Muscle of leg (tissue), 11 donors: ENCODE measurements around the gene SLC6A11. TPM values are rescaled to one million over a fixed set of nuclear protein-coding genes. Genes with fewer than 3 reads are reported as not detected.

Experiments
- DNase-seq: peaks from one replicate; pipeline ENCODE4 v3.0.0; 2013
- H3K27ac ChIP-seq: one replicate; pipeline ENCODE4 v1.5.1; 2013; ENCODE audit warnings: mild to moderate bottlenecking, low read length, control low read depth
- H3K27me3 ChIP-seq: one replicate; pipeline ENCODE4 v1.6.1; 2013; ENCODE audit warnings: low read length; ENCODE audit not compliant: control insufficient read depth, insufficient read depth
- H3K36me3 ChIP-seq: one replicate; pipeline ENCODE4 v1.6.1; 2013; ENCODE audit warnings: low read length; ENCODE audit not compliant: control insufficient read depth, insufficient read depth
- H3K4me1 ChIP-seq: one replicate; pipeline ENCODE4 v1.6.1; 2013; ENCODE audit warnings: low read length; ENCODE audit not compliant: control insufficient read depth, insufficient read depth
- H3K4me3 ChIP-seq: one replicate; pipeline ENCODE4 v1.5.1; 2013; ENCODE audit warnings: low read length, control low read depth
- H3K9me3 ChIP-seq: replicated peaks from 2 replicates; pipeline ENCODE4 v1.6.1; 2013; ENCODE audit warnings: low read depth, low read length; ENCODE audit not compliant: control insufficient read depth
- WGBS: methylation state at CpG from one replicate; pipeline ENCODE4 v1.1.5; 2013; ENCODE audit warnings: missing lambda C conversion rate; ENCODE audit not compliant: insufficient coverage; 5-methylcytosine and 5-hydroxymethylcytosine counted together
- polyA plus RNA-seq, 8 donors: library from polyadenylated mRNA; unstranded; fragments of 120-200 nt; gene quantifications; one replicate each; pipeline versions ENCODE4 v1.2.1 to v1.2.3, GENCODE V29; 2013; ENCODE audit warnings: inconsistent platforms in 1 of 8, low replicate concordance in 1 of 8; ENCODE audit not compliant: insufficient read length in 8 of 8, insufficient read depth in 1 of 8
- total RNA-seq: library from RNA; stranded (reverse); fragments of 120-200 nt; gene quantifications from one replicate; pipeline ENCODE4 v1.2.4, GENCODE V29; 2013

SLC6A11 gene
- total and polyA plus RNA-seq, 9 donors: under 0.01 to 0.23 (median 0.07) TPM; not detected in 4

DNA sequence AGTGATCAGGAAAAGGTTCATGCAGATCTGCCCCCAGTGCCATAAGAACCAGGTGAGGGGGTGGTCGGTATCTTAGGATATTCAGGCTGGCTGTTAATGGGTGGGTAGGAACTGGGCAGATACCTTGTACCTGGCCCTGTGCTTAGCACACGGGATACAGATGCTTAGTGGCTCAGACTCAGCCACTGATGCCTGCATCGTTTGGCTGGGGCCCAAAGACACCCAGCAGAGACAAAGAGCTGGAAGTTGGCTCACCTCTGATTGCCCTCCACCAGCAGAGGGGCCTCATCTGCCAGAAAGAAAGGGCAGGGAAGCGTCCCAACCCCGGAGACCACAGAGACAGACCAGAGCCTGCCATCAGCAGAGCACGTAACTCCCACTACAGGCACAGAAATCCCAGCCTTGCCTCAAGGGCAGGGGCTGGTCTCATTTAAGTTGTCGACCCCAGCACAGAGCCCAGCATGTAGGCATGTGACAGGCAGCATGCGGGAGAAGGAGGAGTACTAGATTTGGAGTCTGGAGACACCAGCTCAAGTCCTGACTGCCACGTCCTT is 112.5 kb downstream of the SLC6A11 start:
- no peaks in the 10 kb centered on the region for H3K36me3 ChIP-seq
- 36% methylated on average over 8 of the region's 9 CpGs for WGBS

DNA sequence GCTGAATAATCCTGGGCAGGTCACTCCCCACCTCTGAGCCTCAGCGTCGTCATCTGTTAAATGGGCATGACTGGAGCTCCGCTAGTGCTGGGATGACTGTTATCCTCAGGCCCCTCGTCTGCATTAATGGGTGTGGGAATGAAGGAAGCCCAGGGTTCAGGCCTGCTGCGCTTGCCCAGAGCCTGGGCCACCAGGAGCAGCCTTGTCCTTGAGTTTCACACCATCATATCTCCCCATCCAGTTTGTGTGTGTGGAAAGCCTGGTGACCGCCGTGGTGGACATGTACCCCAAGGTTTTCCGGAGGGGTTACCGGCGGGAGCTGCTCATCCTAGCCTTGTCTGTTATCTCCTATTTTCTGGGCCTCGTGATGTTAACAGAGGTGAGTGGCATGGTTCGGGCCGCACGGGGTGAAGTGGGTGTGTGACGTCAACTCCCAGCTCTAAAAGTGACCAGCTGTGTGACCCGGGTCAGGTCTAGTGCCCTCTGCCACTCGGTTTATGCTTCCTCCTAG is 113.0 kb downstream of the SLC6A11 start:
- DNase-seq: no peak
- WGBS: 87% methylated on average over 9 of the region's 17 CpGs

More for the DNA sequence above, 112.5 kb downstream of the SLC6A11 start:
- peaks cover 15% of the 10 kb centered on the region for H3K4me1 ChIP-seq
- no peaks in the 10 kb centered on the region for H3K9me3 ChIP-seq
- H3K27me3 ChIP-seq: peaks cover 4% of the 10 kb centered on the region
- no peak overlapping the region for H3K27ac ChIP-seq
- no peak overlapping the region for H3K4me3 ChIP-seq
- DNase-seq: no peak

DNA sequence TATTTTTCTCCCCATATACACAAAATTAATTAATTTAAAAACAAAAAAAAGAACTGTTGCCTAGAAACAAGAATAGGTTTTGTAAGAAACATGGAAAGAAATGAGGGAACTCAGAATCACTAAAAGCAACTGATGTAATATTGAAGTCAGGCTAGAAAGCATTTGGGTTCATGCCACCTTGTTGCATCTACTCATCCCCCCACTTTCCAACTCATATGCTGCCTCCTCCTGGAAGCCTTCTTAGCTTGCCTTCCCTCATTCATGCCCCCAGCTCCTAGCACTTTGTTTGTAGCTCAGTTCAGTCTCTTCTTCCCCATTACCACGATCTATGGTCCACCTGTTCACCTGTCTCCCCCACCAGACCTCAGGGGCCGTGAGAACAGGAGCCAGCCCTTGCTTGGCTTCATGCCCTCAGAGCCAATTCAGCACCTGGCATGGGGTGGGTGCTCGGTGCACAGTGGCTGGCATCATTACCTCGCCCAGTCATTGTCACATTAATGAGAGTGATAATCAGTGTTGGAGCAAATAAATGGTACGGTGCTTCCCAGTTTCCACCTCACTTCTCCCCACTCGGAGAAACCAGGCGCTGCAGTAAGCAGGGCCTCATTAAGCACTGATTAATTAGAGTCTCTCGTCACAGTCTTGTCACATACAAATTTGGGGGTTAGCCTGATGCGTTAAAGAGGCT is 114.1 kb downstream of the SLC6A11 start:
- Histone ChIP-seq H3K27ac (no peak overlapping the region), H3K4me1 (peaks cover 15% of the 10 kb centered on the region), H3K27me3 (peaks cover 7% of the 10 kb centered on the region), H3K4me3 (no peak overlapping the region), H3K36me3 (no peaks in the 10 kb centered on the region), H3K9me3 (no peaks in the 10 kb centered on the region)
- DNase-seq: no peak
- WGBS: 86% methylated on average over 6 of the region's 9 CpGs

More for the DNA sequence above, 113.0 kb downstream of the SLC6A11 start:
- Histone ChIP-seq H3K36me3 (no peaks in the 10 kb centered on the region), H3K27me3 (peaks cover 4% of the 10 kb centered on the region), H3K4me1 (peaks cover 15% of the 10 kb centered on the region), H3K27ac (no peak overlapping the region), H3K4me3 (no peak overlapping the region), H3K9me3 (no peaks in the 10 kb centered on the region)

DNA sequence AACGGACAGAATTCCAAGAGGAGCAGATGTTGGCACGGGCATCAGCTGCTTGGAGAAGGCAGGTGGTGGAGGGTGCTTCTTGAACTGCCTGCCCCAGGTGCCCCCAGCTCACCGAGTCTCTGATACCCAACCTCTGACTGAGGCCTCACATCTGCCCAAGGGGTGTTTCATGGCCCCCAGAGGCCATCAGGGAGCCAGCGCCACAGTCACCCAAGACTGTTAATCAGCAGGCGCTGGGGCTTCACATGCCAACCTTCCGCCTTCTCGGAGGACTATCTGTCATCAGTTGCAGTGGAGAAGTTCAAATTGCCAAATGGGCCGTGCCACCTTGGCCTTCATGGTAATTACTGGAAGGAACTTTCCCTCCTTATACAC is 114.6 kb downstream of the SLC6A11 start:
- no peak for DNase-seq
- H3K4me1 ChIP-seq: peaks cover 15% of the 10 kb centered on the region
- WGBS: 80% methylated on average over 7 of the region's 8 CpGs
- no peaks in the 10 kb centered on the region for H3K9me3 ChIP-seq
- peaks cover 5% of the 10 kb centered on the region for H3K27me3 ChIP-seq
- H3K36me3 ChIP-seq: no peaks in the 10 kb centered on the region
- H3K4me3 ChIP-seq: no peak overlapping the region
- no peak overlapping the region for H3K27ac ChIP-seq

DNA sequence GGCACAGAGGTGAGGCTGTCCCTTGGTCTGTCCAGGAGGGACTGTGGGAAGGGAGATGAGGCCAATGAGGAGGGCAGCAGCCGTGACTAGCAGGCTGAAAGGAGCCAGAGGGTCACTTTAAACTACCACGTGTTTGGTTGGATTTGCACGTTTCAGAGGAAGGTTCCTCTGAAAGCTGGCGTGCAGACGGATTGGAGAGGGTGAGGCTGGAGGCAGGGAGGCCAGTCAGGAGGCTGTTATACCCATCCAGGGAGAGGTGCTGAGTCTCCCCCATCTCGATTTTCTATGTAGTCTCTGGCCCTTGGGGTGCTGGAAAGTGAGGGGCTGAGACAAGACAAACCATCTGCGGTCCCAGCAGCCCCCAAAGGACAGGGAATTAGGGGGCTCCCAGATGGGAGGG is 116.6 kb downstream of the SLC6A11 start:
- DNase-seq: no peak
- H3K27me3 ChIP-seq: peaks cover 11% of the 10 kb centered on the region
- H3K36me3 ChIP-seq: no peaks in the 10 kb centered on the region
- WGBS: 75% methylated on average over 7 of the region's 7 CpGs
- peaks cover 7% of the 10 kb centered on the region for H3K4me1 ChIP-seq
- no peaks in the 10 kb centered on the region for H3K9me3 ChIP-seq
- no peak overlapping the region for H3K27ac ChIP-seq
- H3K4me3 ChIP-seq: no peak overlapping the region

DNA sequence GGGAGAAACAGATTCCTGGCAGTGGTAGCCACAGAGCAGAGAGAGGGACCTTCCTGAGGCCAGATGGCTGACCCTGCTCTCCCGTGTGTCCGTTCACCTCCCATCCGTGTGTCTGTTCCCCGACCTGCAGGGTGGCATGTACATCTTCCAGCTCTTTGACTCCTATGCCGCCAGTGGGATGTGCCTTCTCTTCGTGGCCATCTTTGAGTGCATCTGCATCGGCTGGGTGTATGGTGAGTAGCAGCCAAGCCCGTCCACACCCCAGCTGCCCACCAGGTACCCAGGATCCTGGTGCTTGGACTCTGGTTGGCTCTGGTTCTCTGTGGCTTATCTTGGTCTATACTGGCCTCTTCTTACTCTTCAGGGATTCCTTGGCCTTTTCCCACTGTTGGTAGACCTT is 117.0 kb downstream of the SLC6A11 start:
- peaks cover 7% of the 10 kb centered on the region for H3K4me1 ChIP-seq
- H3K27me3 ChIP-seq: peaks cover 11% of the 10 kb centered on the region
- H3K4me3 ChIP-seq: no peak overlapping the region
- H3K36me3 ChIP-seq: no peaks in the 10 kb centered on the region
- no peak for DNase-seq
- H3K9me3 ChIP-seq: no peaks in the 10 kb centered on the region
- H3K27ac ChIP-seq: no peak overlapping the region
- WGBS: 81% methylated on average over 8 of the region's 8 CpGs

DNA sequence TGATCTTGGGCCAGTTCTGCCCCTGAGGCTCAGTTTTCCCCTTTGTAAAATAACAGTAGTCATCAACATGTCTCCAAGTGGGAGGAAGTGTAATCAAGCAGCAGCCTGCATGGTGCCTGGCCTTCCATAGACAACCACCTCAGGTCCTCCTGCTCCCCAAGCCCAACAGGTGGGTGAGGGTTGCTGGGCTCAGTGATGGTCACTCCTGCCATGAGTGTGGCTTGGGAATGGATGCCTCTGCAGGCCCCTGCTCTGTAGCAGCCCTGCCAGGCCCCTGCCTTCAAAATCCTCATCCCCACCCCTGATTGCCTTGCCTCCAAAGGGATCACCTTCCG is 117.4 kb downstream of the SLC6A11 start:
- 0% methylated on average over 1 of the region's 1 CpG for WGBS

DNA sequence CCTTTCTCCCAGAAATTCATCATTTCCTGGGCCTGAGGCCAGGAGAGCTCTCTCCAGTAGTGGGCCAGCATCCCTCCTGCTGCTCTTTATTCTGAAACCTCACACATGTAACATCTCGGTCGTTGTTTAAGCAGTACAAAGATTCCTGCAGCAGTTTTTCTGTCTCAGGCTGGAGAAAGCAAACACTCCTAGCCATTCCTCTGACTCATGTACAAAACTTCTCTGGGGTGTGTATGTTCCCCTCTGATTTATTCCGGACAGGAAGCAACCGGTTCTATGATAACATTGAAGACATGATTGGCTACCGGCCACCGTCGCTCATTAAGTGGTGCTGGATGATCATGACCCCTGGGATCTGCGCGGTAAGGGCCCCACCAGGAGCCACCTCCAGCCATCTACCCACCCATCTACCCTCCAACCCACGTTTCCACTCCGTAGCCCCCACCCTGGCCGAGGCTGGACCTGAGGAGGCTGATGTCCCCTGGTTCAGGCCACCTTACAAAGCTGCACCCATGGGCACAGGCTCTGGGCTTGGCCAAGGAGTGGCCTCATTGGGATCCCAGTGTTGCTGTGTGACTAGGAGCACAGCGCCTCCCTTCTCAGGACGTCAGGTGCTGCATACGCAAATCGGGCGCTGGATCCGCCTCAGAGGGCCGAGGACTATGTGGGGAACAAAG is 117.9 kb downstream of the SLC6A11 start:
- H3K4me3 ChIP-seq: no peak overlapping the region
- no peak overlapping the region for H3K27ac ChIP-seq
- DNase-seq: peak; percentile 30
- H3K36me3 ChIP-seq: no peaks in the 10 kb centered on the region
- WGBS: 78% methylated on average over 17 of the region's 19 CpGs
- H3K27me3 ChIP-seq: peaks cover 13% of the 10 kb centered on the region
- peaks cover 7% of the 10 kb centered on the region for H3K4me1 ChIP-seq
- H3K9me3 ChIP-seq: no peaks in the 10 kb centered on the region

More for the DNA sequence above, 117.4 kb downstream of the SLC6A11 start:
- H3K27me3 ChIP-seq: peaks cover 11% of the 10 kb centered on the region
- H3K27ac ChIP-seq: no peak overlapping the region
- no peaks in the 10 kb centered on the region for H3K9me3 ChIP-seq
- no peak overlapping the region for H3K4me3 ChIP-seq
- no peaks in the 10 kb centered on the region for H3K36me3 ChIP-seq
- peaks cover 7% of the 10 kb centered on the region for H3K4me1 ChIP-seq
- DNase-seq: no peak

DNA sequence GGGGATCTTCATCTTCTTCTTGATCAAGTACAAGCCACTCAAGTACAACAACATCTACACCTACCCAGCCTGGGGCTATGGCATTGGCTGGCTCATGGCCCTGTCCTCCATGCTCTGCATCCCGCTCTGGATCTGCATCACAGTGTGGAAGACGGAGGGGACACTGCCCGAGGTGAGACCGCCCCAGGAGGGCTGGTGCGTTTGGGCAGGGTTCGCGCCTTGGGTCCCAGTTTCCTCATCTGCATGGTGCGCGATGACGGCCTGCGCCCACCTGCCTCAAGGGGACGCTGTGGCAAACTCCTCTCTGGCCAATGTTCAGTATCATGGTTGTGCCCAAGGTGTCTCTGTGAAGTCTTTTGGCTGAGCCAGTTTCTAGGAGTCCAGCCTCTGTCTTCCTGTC is 119.0 kb downstream of the SLC6A11 start:
- H3K27ac ChIP-seq: no peak overlapping the region
- no peak overlapping the region for H3K4me3 ChIP-seq
- H3K36me3 ChIP-seq: no peaks in the 10 kb centered on the region
- peaks cover 14% of the 10 kb centered on the region for H3K27me3 ChIP-seq
- H3K4me1 ChIP-seq: peaks cover 7% of the 10 kb centered on the region
- no peak for DNase-seq
- no peaks in the 10 kb centered on the region for H3K9me3 ChIP-seq
- 91% methylated on average over 12 of the region's 12 CpGs for WGBS

DNA sequence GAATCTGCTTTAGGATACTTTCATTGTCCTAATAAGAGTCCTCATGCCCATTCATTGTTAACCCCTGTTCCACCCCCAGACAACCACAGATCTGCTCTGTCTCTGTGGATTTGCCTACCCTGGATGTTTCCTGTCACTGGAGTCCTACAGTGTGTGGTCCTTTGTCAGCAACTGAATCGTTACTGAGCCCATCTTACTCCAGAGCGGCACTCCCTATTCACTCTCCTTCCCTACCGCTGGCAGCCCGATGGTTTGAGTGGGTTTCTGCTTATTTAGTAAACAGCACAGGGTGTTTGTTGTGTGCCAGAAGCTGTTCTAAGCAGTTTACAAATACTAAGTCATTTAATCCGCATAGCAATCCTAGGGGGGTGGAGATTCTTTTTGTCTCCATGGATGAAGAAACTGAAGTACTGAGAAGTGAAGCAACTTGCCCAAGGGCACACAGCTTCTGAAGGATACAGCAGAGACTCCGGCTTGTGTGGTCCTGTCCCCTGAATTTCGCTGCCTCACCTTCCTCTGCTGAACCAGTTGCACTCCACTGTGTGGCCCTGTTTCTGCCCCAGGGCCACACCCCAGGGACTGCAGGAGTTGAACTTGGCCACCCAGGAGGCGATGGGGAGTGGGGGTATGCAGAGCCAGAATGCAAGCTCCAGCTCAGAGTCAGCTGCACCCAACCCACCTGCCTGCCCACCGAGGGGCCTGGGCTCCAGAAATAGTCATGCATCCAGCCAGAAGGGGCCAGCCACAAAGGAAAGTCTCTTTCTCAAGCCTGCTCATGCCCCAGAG is 120.0 kb downstream of the SLC6A11 start:
- Histone ChIP-seq H3K4me1 (peaks cover 7% of the 10 kb centered on the region), H3K27me3 (peaks cover 16% of the 10 kb centered on the region), H3K27ac (no peak overlapping the region), H3K9me3 (no peaks in the 10 kb centered on the region), H3K4me3 (no peak overlapping the region), H3K36me3 (no peaks in the 10 kb centered on the region)
- WGBS: 79% methylated on average over 3 of the region's 9 CpGs
- no peak for DNase-seq
